Cardiac fibroblast (primary cell): ENCODE measurements around the gene RBM10.

Source experiments
- DNase-seq, 2 donors: peaks; one replicate each; pipeline versions ENCODE4 v3.0.0 to v3.0.0-alpha.2; 2010; ENCODE audit warnings: low read depth in 2 of 2
- H3K4me3 ChIP-seq, 2 donors: replicated peaks in 1 of 2; 1 replicate in 1 of 2; 2 replicates in 1 of 2; pipeline ENCODE4 v1.5.1; 2011; ENCODE audit warnings: low read depth in 2 of 2, low read length in 2 of 2, mild to moderate bottlenecking in 2 of 2, moderate library complexity in 1 of 2
- CTCF ChIP-seq: IDR thresholded peaks from one replicate; pipeline ENCODE4 v1.5.1; 2011; ENCODE audit warnings: low read depth, mild to moderate bottlenecking, low read length, inconsistent platforms

The RBM10 gene

GRCh38 chrX:47146121-47146935 lies 1.3 kb downstream of the RBM10 start:
- no peak for DNase-seq
- peak overlapping the region; percentile 75 to 77 for H3K4me3 ChIP-seq
- TF ChIP-seq CTCF = no peak

DNA sequence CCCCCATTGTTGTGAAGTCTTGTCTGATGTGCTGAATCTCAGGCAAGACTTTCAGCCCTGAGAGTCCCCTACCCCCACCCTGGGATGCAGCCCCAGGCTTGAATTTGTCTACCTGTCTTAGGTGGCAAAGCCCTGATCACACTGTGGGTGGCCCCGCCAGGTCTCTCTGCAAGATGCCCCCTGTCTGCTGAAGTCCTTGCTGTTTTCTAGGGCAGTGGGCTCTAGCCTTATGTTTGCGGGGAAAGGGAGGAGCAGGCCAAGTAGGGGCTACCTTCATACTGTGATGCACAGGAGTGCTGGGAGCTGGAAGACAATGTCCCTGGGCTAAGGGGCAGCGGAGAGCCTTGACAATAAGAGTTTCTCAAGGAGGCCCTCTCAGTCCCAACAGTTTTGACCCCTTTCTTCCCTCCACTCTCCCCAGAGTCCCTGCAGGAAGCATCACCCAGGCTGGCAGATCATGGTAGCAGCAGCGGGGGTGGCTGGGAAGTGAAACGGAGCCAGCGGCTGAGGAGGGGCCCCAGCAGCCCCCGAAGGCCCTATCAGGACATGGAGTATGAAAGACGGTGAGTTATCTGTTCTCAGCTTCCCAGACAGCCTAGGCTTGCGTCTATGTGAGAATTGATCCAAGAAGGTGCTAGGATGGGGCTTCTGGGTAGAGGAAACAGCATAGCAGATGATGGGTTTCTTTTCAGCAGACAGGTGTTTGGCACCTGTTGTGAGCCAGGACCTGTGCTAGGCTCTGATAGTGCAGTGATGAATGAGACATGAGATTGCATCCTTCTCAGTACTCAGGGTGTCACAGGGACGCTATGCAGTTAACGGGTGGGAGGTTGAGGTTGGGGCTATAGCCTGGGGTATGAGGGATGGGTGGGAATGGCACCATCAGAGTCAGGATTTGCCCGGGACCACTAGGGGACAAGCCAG lies 2.2 kb downstream of the RBM10 start:
- no peak for DNase-seq
- TF ChIP-seq CTCF = no peak
- peak overlapping the region; percentile 75 to 77 for H3K4me3 ChIP-seq

- DNase-seq = peak; percentile 43 to 71
- no peak for TF ChIP-seq CTCF
- no peak overlapping the region for H3K4me3 ChIP-seq
Measured at GRCh38 chrX:47148946-47149345, 3.9 kb downstream of the RBM10 start.

GRCh38 chrX:47151435-47151834 lies 6.4 kb downstream of the RBM10 start:
- DNase-seq = no peak
- H3K4me3 ChIP-seq = no peak overlapping the region
- TF ChIP-seq CTCF = no peak

DNA sequence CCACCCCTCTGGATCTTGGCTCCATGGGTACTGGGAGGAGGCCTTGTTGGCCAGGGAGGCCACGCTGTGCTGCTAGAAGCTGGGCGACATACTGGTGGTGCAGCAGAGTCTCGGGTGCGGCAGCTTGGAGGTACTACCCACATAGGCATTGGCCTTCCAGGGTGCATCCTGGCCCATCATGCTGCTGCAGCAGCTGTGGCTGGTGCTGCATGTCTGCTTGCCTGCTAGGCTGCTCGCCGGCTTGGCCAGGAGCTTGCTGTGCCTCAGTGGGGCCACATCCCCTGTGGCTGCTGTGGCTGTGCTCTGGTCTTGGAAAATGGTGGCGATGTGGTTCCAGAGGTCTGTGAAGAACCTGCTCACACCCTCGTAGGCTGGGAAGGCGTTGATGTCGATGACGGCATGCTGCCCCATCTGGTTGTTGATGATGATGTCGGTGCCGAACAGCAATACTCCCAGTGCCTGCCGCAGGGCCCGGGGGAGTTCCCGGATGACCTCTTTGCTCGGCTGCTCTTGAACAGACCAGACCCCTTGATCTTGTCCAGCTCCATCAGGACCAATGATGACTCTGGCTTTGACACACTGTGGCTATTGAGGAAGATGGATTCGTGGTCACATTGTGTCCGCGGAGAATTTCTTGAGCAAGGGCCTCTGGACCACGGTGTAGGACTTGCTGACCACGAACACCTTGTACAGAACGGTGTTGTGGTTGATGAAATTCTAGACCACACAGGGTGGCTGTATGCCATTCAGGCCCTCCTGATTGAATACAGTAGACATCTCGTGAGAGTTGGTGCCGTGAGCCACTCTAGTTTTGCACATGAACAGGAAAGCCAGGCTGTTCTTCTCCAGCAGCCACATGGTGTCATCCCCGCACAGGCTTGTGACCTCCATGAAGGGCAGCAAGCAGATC lies 11.8 kb downstream of the RBM10 start:
- TF ChIP-seq CTCF = no peak
- DNase-seq = no peak
- H3K4me3 ChIP-seq = no peak overlapping the region

DNA sequence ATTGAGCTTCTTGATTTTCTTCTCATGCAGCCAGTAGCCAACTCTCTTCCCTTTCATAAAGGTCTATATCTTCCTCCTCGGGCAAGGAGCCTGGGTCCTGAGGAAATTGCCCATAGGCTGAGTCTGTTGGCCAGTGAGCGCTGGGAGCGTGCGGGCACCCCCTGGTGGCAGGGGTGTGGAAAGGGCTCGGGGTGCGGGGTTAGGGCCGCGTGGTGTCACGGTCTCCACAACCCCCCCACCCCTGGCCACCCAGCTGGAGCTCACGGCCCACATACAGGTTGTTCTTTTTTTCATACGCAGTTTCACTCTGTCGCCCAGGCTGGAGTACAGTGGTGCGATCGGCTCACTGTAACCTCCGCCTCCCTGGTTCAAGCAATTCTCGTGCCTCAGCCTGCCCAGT lies 13.1 kb downstream of the RBM10 start:
- no peak for TF ChIP-seq CTCF
- H3K4me3 ChIP-seq = no peak overlapping the region
- DNase-seq = no peak
